B cell (primary cell): ENCODE measurements around the gene FAM107B. TPM values are rescaled to one million over a fixed set of nuclear protein-coding genes. Genes with fewer than 3 reads are reported as not detected.

ENCODE experiments used
- ATAC-seq: fragments of 200-7000 bp; cut with Tn5 transposase; one replicate; pipeline ENCODE4 v1.10.0; 2021; ENCODE audit warnings: low read depth, mild to moderate bottlenecking, moderate number of reproducible peaks, moderate library complexity
- CTCF ChIA-PET: fragments of 350-600 bp; sonication (Branson Sonifier 250); formaldehyde crosslinking; loops from one replicate; lab custom pipeline; 2021; ENCODE audit warnings: antibody characterized with exemption, inconsistent platforms; lab: Charles Lee
- POLR2A ChIA-PET: fragments of 350-600 bp; sonication (Branson Sonifier 250); formaldehyde crosslinking; loops from one replicate; lab custom pipeline; 2021; ENCODE audit warnings: antibody characterized with exemption; lab: Charles Lee
- DNase-seq: peaks from one replicate; pipeline ENCODE4 v3.0.0; 2013
- H2AFZ ChIP-seq: 2 replicates; pipeline ENCODE4 v1.6.1; 2012; ENCODE audit warnings: mild to moderate bottlenecking, low read depth, low read length; ENCODE audit not compliant: insufficient read depth, poor library complexity, severe bottlenecking
- H3K27ac ChIP-seq, 2 donors: 1 replicate in 1 of 2; 2 replicates in 1 of 2; pipeline ENCODE4 v1.5.1; 2012 to 2013; ENCODE audit warnings: low read length in 2 of 2, mild to moderate bottlenecking in 2 of 2, moderate library complexity in 1 of 2
- H3K27me3 ChIP-seq, 4 experiments: fragments of 200-600 bp in 1 of 4; sonication (generic) in 1 of 4; replicated peaks in 1 of 4; 1 replicate in 2 of 4; 2 replicates in 2 of 4; pipeline versions ENCODE4 v1.6.1 to v1.7.0; 2013 to 2016; ENCODE audit warnings: low read length in 3 of 4, mild to moderate bottlenecking in 2 of 4, mixed read lengths in 1 of 4, moderate library complexity in 1 of 4; ENCODE audit not compliant: insufficient read depth in 4 of 4, control insufficient read depth in 3 of 4; ENCODE audit errors: control extremely low read depth in 1 of 4
- H3K36me3 ChIP-seq, 2 experiments: replicated peaks in 1 of 2; 1 replicate in 1 of 2; 2 replicates in 1 of 2; pipeline versions ENCODE4 v1.6.1 to v1.7.1; 2013; ENCODE audit warnings: low read length in 1 of 2; ENCODE audit not compliant: insufficient read depth in 2 of 2, control insufficient read depth in 1 of 2; ENCODE audit errors: control extremely low read depth in 1 of 2, extremely low read depth in 1 of 2
- H3K4me1 ChIP-seq, 2 donors: fragments of 200-600 bp in 1 of 2; sonication (generic) in 1 of 2; 1 replicate in 1 of 2; 2 replicates in 1 of 2; pipeline versions ENCODE4 v1.5.1 to v1.6.1; 2013 to 2017; ENCODE audit warnings: low read length in 2 of 2; ENCODE audit not compliant: control insufficient read depth in 2 of 2, insufficient read depth in 2 of 2
- H3K4me2 ChIP-seq: replicated peaks from 2 replicates; pipeline ENCODE3; 2012; ENCODE audit warnings: mild to moderate bottlenecking, low read depth, low read length; ENCODE audit not compliant: poor library complexity, severe bottlenecking
- H3K4me3 ChIP-seq, 5 experiments: fragments of 200-600 bp in 1 of 5; sonication (generic) in 1 of 5; 1 replicate in 3 of 5; 2 replicates in 2 of 5; pipeline versions ENCODE4 v1.5.1 to v1.7.0; 2011 to 2016; ENCODE audit warnings: low read length in 4 of 5, mild to moderate bottlenecking in 4 of 5, low read depth in 2 of 5, control low read depth in 1 of 5, moderate library complexity in 1 of 5; ENCODE audit not compliant: insufficient read depth in 1 of 5; ENCODE audit errors: control extremely low read depth in 1 of 5, extremely low read depth in 1 of 5
- H3K79me2 ChIP-seq: fragments of 200-600 bp; sonication (generic); one replicate; pipeline ENCODE4 v1.6.0; 2016; ENCODE audit warnings: low read length; ENCODE audit not compliant: control insufficient read depth, insufficient read depth
- H3K9ac ChIP-seq: fragments of 200-600 bp; sonication (generic); 2 replicates; pipeline ENCODE4 v1.6.1; 2017; ENCODE audit warnings: mild to moderate bottlenecking, low read length, moderate library complexity
- H3K9me3 ChIP-seq, 3 donors: one replicate each; pipeline versions ENCODE4 v1.6.1 to v1.7.1; 2013; ENCODE audit warnings: low read length in 2 of 3; ENCODE audit not compliant: control insufficient read depth in 2 of 3, insufficient read depth in 1 of 3; ENCODE audit errors: control extremely low read depth in 1 of 3
- H4K20me1 ChIP-seq: 2 replicates; pipeline ENCODE4 v1.6.0; 2012; ENCODE audit warnings: mild to moderate bottlenecking, low read length; ENCODE audit not compliant: insufficient read depth, control insufficient read depth, poor library complexity, severe bottlenecking
- H3K27ac Mint-ChIP-seq: one replicate; pipeline ENCODE4 v1.8.0; 2021; ENCODE audit warnings: mixed read lengths
- H3K27me3 Mint-ChIP-seq: one replicate; pipeline ENCODE4 v1.8.0; 2021; ENCODE audit warnings: mixed read lengths
- H3K4me1 Mint-ChIP-seq: one replicate; pipeline ENCODE4 v1.8.0; 2021; ENCODE audit warnings: mixed read lengths
- H3K4me3 Mint-ChIP-seq: one replicate; pipeline ENCODE4 v1.8.0; 2021; ENCODE audit warnings: mixed read lengths
- H3K9me3 Mint-ChIP-seq: one replicate; pipeline ENCODE4 v1.8.0; 2022; ENCODE audit warnings: mixed read lengths; ENCODE audit not compliant: insufficient read depth
- EZH2 ChIP-seq: IDR thresholded peaks from 2 replicates; pipeline ENCODE4 v1.6.1; 2012; ENCODE audit warnings: borderline replicate concordance, low read depth, mild to moderate bottlenecking, moderate library complexity, low read length; ENCODE audit not compliant: insufficient read depth, poor library complexity, severe bottlenecking
- intact Hi-C: fragments of 100-400 bp; cut with micrococcal nuclease; formaldehyde crosslinking; loops from one replicate; pipeline ENCODE4 v1.10.0; 2022
- polyA plus RNA-seq: library from polyadenylated mRNA; depleted of rRNA; stranded (reverse); fragments of >200 nt; gene quantifications from 2 replicates; pipeline ENCODE4 v1.2.3, GENCODE V29; 2012
- total RNA-seq, 2 donors: library from RNA; stranded (reverse); fragments of 120-200 nt in 1 of 2; gene quantifications; 1 replicate in 1 of 2; 2 replicates in 1 of 2; pipeline versions ENCODE4 v1.2.3 to v1.2.4, GENCODE V29; 2013 to 2022
- TF ChIP-seq, protein P1 (sequence below): fragments of 200-600 bp; IDR thresholded peaks from one replicate; pipeline ENCODE4 v1.8.0; 2022; ENCODE audit warnings: antibody characterized with exemption, mild to moderate bottlenecking

The FAM107B gene
- total and polyA plus RNA-seq, 2 donors (not counting 1 experiment from before 2014, with no cell fraction given) = 31.9 to 318 TPM

DNA sequence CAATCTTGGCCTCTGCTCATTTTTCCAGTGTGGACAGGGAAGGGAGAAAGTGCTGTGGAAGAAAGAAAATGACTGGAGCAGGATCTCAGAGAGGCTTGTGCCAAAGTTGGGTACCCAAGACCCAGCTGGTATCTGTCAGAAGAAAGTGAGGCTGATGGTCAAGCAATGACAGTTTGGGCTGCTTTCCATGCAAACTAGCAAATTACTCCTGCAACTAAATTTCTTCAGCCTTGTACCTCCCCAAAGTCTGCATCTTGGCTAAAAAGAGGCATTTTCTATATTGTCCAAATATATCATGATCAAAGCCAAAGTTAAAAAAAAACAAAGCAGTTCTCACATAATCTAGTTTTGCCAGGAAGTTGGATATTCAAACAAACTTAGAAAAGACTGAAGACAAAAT is 235.5 kb downstream of the FAM107B start:
- Histone ChIP-seq H3K27me3 (no peaks in the 10 kb centered on the region), H4K20me1 (peaks cover 70% of the 10 kb centered on the region), H3K9me3 (no peaks in the 10 kb centered on the region), H3K9ac (no peak overlapping the region), H3K27ac (peak overlapping the region in 1 of 2 donors; percentile 60), H3K4me2 (no peak overlapping the region), H3K4me3 (no peak overlapping the region), H3K4me1 (peaks cover 16 to 17% of the 10 kb centered on the region in 2 donors), H3K36me3 (peaks cover 0 to 73% of the 10 kb centered on the region in 2 experiments), H3K79me2 (peaks cover 99% of the 10 kb centered on the region), H2AFZ (no peak overlapping the region)
- no peak for TF ChIP-seq EZH2
- TF ChIP-seq, protein P1, sequence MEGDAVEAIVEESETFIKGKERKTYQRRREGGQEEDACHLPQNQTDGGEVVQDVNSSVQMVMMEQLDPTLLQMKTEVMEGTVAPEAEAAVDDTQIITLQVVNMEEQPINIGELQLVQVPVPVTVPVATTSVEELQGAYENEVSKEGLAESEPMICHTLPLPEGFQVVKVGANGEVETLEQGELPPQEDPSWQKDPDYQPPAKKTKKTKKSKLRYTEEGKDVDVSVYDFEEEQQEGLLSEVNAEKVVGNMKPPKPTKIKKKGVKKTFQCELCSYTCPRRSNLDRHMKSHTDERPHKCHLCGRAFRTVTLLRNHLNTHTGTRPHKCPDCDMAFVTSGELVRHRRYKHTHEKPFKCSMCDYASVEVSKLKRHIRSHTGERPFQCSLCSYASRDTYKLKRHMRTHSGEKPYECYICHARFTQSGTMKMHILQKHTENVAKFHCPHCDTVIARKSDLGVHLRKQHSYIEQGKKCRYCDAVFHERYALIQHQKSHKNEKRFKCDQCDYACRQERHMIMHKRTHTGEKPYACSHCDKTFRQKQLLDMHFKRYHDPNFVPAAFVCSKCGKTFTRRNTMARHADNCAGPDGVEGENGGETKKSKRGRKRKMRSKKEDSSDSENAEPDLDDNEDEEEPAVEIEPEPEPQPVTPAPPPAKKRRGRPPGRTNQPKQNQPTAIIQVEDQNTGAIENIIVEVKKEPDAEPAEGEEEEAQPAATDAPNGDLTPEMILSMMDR = no peak
- DNase-seq (no peak), ATAC-seq (no peak)
- H3K27me3 Mint-ChIP-seq = no peaks in the 10 kb centered on the region
- intact Hi-C loops = loop anchor here (5.0 kb wide), 1 partner anchor 298 kb away; the partner anchor contains the start of genes CDNF, HSPA14 and MSANTD7
- no peaks in the 10 kb centered on the region for H3K9me3 Mint-ChIP-seq
- H3K4me1 Mint-ChIP-seq = peaks cover 59% of the 10 kb centered on the region
- peak overlapping the region; percentile 69 for H3K27ac Mint-ChIP-seq
- CTCF ChIA-PET = interaction anchor here (1.5 to 4.1 kb wide), 3 partner anchors 12 to 284 kb away, joined by 3 to 71 read pairs (median 4); no protein-coding TSS in a partner anchor
- H3K4me3 Mint-ChIP-seq = no peak overlapping the region
- POLR2A ChIA-PET = no interaction called here
